Measurements from ENCODE around the gene RIMKLA.

RIMKLA gene

DNA sequence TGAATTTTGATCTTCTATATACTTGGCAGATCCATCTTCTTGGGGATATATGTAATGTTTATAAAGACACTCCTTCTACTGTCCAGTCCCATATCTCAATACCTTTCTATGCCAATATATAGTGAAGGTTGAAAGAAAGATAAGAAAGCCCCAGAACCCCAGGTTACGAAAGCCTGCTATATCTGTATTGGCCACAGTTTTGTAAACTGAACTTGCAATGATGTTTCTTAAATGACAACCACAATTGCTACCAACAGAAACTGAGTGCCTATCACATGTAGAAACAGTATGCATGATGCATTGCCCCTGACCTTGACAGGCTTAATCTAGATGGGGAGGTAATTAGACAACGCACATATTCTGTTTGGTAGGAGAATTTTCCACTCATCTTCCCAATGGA lies 7.8 kb upstream of the RIMKLA start:
- DNase-seq, result no peak

DNA sequence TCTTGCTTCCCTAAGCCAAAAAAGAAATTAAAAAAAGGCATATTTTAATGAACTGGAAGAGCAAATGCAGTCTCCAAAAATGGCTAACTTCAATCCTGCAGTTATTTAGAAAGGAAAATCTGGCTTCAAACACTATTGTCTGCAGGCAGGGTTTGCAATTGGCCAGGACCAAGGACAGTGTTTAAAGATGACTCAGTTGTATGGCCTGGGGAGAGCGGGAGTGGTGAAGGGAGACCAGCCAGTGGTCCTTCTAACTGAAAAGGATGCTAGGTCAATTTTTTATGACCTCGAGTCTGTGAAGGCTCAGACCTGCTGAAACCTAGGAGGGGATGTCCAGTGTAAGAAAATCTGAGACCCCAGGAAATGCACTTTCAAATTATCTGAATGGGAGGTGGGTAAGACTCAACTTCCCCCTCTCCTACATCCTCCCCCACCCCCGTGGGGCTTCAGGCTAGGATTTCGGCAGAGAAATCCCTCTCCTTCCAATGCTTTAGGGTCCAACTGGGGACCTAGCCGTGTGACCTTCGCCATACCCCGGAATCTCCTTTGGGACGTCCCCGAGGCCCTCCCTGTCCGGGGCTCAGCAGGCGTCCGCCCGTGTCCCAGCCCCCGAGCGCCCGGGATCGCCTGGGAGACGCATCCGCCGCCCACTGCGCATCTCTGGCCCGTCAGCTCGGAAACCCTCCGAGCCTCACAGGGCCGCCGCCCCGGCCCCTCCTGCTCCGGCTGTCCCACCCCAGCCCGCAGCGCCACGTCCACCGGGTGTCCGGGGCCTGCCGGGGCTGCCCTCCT lies 602 bp upstream of the RIMKLA start:
- DNase-seq, result no peak

DNA sequence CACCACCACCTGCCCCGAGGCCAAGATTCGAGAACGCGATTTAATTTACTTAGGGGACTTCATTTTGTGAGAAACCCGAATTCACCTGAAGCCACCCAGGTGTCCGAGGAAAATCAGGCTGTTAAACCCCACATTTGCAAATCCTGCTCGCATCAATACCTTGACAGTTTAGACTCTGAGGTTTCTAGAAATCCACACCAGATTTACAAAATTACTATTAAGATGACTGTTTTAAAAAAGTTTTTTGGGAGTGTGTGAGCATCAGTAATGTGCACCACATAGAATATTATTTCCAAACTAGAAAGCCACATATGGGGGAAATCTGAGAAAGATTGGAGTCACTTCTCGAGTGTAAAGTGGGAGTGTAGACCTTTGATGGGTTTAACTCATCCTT lies 685 bp downstream of the RIMKLA start:
- no peak for DNase-seq

DNA sequence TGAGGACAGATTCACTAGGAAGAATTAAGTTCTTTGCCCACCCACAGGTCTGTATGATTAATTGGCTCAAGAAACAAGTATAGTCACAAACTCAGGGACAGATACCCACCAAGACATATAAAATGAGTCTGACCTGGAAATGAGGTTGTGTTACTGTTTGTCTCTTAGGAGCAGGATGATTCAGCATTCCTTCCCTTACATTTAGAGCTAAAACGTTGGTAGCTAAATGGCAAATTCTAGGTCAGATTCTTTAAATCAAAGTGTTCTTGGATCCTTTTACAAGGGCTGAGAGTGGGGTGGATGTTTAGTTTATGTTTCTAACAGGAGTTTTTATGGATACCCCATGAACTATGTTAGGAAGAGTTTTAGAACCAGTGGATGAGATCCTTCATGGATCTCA lies 4.7 kb downstream of the RIMKLA start:
- DNase-seq, result no peak

DNA sequence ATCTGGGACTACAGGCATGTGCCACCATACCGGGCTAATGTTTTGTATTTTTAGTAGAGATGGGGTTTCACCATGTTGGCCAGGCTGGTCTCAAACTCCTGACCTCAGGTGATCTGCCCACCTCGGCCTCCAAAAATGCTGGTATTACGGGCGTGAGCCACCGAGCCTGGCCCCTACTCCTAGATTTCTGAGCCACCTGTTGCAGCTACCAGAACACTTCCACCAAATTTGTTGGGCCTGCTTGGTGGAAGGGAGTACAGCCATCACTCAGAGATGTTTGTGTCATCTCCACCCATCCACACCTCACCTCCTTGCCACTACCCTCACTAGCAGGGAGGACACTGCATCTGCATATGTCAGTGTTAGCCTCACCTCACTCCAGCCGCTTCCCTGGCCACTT lies 5.5 kb downstream of the RIMKLA start:
- DNase-seq, result no peak

GRCh38 chr1:42392255-42392654 lies 11.7 kb downstream of the RIMKLA start:
- no peak for DNase-seq

DNA sequence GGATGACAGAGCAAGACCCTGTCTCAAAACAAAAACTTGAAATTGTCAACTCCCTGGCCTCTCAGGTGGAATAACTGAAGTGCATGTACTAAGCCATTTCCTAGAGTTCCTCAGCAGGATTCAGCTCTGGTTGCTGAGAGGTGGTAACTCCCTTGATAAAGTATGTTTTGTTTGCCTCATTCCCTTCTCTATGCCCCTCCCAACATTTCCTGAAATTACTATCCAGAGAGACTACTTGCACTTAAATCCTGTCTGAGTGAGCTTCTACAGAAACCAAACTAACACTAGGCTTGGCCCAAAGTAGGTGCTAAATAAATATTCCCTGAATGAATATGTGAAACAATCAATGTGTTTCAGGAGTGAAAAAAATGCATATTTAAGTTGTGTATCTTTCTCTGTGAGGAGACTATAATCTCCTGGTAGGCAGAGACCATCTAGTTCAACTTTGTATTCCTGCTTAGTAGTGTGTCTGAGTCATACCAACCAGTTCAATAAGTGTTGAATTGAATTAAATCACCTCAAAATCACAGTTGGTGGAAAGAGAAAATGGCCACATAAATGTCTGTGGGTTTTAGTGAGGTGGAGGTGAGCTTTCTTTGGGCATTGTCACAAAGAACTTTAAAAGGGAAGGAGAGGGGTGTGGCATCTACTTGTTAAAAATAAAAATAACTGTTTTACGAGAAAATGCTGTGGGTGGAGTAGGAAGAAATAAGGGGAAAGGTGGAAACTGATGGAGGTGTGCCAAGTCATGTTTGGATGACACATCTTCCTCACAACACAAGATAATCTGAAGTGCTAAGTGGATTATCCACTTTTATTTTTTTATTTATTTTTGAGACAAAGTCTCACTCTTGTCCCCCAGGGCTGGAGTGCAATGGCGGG lies 12.6 kb downstream of the RIMKLA start:
- DNase-seq, result no peak

DNA sequence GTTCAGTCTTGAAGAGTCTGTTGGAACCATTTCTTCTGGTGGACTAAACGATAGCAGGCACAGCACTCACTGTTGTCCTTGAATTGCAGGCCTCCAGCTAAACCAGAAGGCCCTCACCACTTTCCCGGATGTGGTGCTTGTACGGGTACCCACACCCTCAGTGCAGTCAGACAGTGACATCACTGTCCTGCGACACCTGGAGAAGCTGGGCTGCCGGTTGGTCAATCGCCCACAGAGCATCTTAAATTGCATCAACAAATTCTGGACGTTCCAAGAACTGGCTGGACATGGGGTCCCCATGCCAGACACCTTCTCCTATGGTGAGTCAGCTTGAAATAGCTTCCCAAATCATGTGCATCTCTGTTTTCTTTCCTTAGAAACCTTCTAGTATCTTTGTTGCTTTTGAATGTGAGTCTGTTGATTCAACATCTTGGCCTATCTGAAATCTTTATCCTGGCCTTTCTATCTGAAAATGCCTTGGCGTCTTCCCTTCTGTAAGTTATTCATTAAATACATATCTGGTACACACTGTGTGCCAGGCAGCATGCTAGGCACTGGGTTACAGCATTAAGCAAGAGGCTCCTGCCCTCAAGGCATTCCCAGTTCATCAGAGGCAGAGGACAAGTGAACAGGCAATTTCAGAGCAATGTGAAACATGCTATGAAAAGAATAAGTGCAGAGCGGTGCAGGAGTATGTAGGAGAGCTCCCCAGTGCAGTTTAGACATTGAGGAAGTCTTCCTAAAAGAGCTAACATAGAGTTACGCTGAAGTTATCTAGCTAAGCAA lies 18.9 kb downstream of the RIMKLA start:
- DNase-seq, result no peak

- DNase-seq, result no peak
Measured at GRCh38 chr1:42403880-42404400, 23.3 kb downstream of the RIMKLA start.

DNA sequence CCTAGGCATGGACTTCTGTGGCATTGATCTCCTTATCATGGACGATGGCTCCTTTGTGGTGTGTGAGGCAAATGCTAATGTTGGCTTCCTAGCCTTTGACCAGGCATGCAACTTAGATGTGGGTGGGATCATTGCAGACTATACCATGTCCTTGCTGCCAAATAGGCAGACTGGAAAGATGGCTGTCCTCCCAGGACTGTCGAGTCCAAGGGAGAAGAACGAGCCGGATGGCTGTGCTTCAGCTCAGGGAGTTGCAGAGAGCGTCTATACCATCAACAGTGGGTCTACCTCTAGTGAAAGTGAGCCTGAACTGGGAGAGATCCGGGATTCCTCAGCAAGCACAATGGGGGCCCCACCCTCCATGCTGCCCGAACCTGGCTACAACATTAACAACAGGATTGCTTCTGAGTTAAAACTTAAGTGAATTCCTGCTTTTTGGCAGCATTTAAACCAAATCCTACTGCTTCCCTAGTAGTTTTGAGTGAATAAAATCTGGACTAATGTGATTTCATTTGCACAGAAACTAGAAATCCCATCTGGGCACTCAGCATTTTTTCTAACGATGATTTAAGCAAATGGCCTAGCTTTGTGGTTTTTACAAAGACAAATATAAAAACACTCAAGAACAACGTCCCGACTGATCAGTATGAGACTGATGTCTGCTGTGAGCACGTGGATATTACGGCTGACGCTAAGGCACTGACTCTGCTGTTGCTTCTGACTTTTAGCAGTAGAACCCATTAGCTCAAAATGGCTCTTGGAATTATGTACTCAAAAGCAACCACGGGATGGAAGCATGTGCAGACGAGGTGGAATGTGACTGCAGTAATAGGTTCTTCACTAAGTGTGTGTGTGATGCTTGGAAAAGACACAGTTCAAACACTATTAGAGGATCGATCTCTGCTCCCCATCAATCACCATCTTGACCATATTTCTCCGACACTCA lies 34.2 kb downstream of the RIMKLA start:
- no peak for DNase-seq

GRCh38 chr1:42417166-42417565 lies 36.6 kb downstream of the RIMKLA start:
- DNase-seq, result no peak

DNA sequence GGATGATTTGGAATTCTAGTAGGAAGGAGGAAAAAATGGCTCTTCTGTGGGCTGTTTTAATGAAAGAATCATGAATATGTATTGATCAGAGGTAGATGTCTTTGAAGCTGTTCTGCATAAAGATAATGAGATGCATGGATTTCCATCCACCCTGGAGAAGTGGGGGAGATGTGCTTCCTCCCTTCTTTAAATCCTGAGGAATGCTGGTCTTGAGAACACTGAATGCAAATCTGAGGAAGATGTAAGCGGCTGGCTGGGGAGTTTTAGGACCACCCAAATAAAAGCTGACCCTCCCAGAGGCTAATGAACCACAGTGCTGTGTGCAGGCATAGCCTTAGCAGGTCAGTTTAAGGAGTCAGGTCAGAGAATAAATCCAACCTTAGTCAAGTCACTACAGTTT lies 37.9 kb downstream of the RIMKLA start:
- DNase-seq, result no peak

DNA sequence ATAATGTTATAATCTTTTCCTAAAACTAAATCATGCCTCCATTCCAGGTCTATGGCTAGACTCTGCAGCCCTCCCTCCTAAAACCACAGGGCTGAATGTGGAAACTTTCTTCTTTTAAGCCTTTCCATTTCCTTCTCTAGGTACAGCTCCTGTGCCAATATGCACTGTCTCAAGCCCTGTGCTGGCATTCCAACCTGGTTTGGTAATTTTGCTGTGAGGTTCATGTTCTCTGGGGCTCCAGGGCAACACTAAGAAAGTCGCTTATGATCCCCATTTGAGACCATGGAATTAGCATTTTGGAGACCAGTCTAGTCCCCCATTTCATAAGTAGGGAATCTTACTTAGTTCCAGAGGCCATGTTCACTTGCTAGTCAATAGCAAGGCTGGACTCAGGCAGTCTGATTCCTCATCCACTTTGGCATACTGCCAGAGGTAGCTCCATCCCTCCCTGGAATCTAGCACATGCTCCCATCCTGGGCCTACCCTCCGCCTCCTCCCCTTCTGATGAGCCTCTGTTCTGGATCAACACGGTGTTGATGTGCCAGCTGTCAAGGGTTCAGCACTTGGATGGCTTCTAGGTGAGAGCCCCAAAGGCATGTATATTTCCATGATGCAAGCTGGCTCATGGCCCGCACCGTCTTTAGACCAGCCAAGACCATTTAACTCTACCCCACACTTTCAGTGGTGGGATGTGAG lies 38.7 kb downstream of the RIMKLA start:
- DNase-seq, result no peak

GRCh38 chr1:42420121-42420520 lies 39.5 kb downstream of the RIMKLA start:
- no peak for DNase-seq

- DNase-seq, result no peak
Measured at GRCh38 chr1:42420911-42421585, 40.5 kb downstream of the RIMKLA start.

DNA sequence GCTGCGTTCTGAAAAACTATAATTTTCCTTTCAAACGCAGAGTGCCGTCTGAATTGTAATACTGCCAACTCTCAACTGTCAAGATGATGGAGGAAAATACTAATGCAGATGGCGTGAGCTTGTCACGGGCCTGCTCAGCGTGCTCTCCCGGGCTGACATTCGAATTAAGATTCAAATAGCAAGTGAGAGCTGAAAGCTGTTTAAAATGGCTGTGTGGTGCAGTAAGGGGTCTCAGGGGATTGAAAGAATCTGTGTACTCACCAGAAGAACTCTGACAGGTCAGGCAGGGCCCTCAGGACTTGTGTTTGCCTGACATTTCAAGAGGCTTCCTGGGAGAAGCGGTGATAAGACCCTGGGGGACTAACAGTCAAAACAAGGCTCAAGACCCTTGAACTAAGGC lies 42.1 kb downstream of the RIMKLA start:
- no peak for DNase-seq

GRCh38 chr1:42423681-42424080 lies 43.1 kb downstream of the RIMKLA start:
- no peak for DNase-seq

DNA sequence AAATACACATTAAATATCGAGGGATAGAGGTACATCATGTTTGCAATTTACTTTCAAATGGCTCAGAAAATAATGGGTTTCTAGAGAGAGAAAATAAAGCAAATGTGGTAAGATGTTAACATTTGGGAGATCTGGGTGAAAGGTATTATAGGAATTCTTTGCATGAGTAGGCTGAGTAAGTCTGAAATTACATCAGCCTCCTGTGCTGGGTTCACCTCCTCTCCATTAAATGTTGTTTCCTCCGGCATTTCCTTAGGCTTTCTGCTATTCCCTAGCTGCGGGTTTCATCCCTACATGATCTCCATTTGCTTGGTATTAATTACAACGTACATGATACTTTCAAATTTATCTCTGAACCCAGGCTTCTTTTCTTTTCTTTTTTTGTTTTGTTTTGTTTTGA lies 43.6 kb downstream of the RIMKLA start:
- DNase-seq, result no peak

- DNase-seq, result no peak
Measured at GRCh38 chr1:42427240-42427639, 46.6 kb downstream of the RIMKLA start.

DNA sequence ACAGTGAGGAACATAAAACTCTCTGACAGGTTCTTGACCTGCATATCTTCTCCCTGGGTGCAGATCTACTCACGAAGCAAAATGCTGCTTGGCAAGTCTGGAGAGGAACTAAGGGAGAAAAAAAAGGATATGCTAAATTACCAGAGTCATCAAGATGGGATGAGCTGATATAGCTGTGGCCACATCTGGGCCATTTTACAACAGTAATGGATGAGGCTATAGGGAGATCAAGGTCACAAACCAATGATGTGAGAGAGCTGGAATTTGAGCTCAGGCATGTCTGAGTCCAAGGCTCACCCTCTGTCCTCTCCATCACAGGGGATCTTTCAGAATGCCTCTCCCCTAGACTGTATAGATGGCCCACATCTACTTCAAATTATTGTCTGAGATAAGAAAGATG lies 49.0 kb downstream of the RIMKLA start:
- no peak for DNase-seq

All from activated CD4-positive, alpha-beta T cell treated with anti-CD3 and anti-CD28 coated beads, Interleukin-2, amount 50 U/mL, for 4 hours (primary cell).